ENCODE data around the gene ZNF525.
"Not testable (repeated sequence)": the region's sequence is repeated elsewhere in the genome, so short reads cannot be mapped to it uniquely, and the experiment has no call there.

ZNF525 gene

DNA sequence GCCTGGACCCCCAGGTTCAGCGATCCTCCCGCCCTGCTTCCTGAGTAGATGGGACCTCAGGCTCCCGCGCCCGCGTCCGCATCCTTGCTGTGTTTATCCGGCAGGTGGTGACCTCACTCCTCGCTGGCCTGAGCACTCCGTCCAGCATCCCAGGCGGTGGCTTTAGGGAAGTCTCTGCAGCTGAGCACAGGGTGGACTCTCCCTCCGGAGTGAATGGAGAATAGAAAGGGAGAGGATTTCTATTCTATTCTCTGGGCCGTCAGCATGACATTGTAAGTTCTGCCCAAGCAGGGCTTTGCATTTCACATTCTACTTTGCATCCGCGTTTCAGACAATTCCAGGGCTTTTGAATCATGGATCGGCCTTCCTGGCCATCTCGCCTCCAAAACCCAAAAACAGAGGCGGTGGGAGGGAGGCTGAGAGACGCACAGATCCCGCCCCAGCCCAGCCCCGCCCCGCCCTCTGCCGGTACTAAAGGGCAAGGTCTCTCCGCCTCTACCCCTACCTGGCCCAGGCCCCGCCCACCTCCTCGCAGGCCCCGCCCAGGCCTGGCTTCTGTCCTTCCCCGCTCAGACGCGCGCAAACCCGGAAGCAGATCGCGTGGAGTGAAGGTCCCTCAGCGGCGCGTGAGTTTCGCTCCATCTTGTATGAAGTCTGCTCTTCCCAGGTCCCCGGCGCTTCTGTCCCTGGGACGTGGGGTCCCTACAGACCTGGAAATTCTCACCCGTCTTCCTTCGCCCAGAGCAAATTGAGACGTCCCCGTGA, at the start of gene ZNF525:
TSS of gene ZNF525 (plus strand) at position 572 of the 765 bp plus-strand sequence. CDS start 6,577 bp downstream, outside the sequence.
- peak; percentile 96 for DNase-seq (ENCODE audit: low read depth)

DNA sequence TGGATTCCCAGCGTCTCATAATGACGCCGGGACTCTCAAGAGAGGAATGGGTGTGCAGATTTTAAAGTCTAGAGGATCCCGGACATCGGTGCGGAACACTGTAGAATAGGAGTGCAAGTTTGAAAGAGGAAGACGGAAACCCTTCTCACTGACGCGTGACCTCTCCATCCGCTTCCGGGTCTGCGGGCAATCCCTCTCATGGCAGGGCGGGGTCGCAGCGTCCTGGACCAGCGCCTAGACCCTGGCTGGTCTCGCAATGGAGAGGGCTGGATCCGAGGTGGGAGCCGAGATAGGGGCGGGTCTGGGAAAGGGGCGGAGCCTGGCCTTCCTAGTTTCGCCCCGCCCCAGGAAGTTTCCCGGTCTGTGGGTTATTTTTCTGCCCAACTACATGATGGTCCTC, 36.5 kb upstream of the ZNF525 start:
- DNase-seq (ENCODE audit: low read depth): no peak

DNA sequence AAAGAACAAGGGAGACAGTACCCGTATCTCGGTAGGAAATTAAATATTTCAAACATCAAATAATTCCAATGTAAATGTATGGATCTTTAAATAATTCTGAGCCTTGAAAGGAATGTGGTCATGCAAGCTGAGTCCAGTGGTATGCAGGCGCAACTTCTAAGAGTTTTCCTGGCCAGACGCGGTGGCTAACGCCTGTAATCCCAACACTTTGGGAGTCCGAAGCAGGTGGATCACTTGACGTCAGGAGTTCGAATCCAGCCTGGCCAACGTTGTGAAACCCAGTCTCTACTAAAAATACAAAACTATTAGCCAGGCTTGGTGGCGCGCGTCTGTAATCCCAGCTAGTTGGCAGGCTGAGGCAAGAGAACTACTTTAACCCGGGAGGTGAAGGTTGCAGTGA, 33.0 kb upstream of the ZNF525 start:
- no peak for DNase-seq (ENCODE audit: low read depth)

DNA sequence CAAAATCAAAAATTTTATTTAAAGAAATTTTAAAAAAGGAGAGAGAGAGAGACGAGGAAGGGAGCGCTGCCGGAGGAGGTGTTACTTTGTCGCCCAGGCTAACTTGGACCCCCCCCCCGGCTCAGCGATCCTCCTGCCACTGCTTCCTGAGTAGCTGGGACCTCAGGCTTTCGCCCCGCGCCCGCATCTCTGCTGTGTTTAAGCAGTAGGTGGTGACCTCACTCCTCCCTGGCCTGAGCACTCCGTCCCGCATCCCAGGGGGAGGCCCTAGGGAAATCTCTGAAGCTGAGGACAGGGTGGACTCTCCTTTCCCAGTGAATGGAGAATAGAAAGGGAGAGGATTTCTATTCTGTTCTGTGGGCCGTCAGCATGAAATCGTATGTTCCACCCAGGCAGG, 32.4 kb upstream of the ZNF525 start:
- peak; percentile 7 for DNase-seq (ENCODE audit: low read depth)

DNA sequence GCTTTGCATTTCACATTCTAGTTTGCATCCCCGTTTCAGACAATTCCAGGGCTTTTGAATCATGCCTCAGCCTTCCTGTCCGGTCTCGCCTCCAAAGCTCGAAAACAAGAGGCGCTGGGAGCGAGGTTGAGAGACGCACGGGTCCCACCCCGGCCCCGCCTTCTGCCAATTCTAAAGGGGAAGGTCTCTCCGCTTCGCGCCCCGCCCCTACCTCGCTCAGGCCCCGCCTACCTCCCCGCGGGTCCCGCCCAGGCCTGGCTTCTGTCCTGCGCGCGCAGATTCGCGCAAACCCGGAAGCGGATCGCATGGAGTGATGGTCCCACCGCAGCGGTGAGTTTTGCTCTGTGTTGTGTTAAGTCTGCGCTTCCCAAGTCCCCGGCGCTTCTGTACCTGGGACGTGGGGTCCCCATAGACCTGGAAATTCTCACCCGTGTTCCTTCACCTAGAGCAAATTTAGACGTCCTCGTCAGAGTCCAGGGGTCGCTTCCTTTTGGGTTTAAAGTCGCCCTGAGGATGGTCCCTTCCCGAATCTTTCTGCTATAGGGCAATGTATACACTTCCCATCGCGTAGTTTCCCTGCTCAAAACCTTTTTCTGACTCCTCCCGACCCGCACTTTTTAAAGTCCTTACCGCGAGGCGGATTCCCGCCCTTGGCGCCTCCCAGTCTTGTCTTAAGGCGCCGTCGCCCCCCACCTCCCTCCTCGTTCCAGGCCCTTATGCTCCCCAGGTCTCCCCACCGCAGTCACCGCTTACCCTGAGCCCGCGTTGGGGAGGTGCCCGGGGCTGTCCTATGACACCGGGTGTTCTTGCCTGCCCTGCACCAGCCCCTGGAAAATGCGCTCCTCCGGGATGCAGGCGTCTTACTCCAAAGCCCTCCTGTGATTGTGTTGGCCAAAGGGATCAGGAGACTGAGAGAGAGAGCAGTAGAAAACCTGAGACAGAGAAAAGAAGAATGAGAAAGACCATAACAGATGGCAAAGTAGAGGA, 31.7 kb upstream of the ZNF525 start, which contains the start of gene ZNF845:
TSS of gene ZNF845 (plus strand) at position 287 of the 987 bp plus-strand sequence. CDS start 7,559 bp downstream, outside the sequence.
- peak; percentile 90 for DNase-seq (ENCODE audit: low read depth)

DNA sequence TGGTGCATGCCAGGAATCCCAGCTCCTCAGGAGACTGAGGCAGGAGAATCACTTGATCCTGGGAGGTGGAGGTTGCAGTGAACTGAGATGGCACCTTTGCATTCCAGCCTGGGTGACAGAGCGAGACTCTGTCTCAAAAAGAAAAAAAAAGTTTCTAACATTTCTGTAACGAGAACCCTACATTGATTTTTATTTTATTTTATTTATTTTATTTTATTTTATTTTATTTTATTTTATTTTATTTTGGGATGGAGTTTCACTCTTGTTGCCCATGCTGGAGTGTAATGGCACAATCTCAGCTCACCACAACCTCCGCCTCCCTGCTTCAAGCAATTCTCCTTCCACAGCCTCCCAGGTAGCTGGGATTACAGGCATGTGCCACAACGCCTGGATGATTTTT, 21.1 kb upstream of the ZNF525 start:
- not testable (repeated sequence) for DNase-seq (ENCODE audit: low read depth)

DNA sequence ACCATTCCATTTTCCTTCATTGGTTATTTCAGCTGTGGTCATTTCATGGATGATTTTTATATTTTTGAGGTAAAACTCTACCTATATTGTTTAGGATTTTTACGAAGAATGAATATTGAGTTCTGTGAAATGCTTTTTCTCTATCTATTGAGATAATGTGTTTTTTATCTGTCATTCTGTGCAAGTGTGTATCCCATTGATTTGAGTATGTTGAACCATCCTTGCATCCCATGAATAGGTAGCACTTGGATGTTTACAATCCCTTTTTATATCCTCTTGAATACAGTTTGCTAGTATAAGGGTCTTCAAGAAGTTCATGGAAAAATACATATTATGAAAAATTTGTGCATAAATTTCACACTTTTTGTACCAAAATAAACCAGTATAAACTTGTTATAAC, 9.8 kb upstream of the ZNF525 start:
- DNase-seq (ENCODE audit: low read depth): no peak

DNA sequence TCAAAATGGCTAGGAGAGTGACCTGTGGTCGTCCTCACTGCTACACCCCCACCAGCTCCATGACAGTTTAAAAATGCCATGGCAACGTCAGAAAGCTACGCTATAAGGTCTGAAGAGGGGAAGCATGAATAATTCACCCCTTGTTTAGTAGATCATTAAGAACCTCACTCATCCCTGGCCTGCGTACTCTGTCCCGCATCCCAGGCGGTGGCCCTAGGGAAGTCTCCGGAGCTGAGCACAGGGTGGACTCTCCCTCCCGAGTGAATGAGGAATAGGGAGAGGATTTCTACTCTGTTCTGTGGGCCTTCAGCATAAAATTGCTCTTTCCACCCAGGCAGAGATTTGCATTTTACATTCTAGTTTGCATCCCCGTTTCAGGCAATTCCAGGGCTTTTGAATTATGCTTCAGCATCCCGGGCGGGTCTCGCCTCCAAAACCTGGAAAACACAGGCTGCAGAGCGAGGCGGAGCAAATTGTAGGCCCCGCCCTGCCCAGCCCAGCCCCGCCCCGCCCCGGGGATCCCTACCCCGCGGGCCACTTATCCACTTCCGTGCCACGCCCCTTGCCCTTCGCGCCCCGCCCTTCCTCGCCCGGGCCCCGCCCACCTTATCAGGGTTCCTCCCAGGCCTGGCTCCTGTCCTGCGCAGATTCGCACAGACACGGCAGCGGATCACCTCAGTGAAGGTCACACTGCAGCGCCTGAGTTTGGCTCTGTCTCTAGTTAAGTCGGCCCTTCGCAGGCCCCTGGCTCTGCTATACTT, 7.5 kb upstream of the ZNF525 start:
- no peak for DNase-seq (ENCODE audit: low read depth)

DNA sequence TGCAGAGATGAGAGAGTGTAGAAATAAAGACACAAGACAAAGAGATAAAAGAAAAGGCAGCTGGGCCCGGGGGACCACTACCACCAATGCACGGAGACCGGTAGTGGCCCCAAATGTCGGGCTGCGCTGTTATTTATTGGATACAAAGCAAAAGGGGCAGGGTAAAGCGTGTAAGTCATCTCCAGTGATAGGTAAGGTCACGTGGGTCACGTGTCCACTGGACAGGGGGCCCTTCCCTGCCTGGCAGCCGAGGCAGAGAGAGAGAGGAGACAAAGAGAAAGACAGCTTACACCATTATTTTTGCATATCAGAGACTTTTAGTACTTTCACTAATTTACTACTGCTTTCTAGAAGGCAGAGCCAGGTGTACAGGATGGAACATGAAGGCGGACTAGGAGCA, 5.4 kb upstream of the ZNF525 start:
- not testable (repeated sequence) for DNase-seq (ENCODE audit: low read depth)

DNA sequence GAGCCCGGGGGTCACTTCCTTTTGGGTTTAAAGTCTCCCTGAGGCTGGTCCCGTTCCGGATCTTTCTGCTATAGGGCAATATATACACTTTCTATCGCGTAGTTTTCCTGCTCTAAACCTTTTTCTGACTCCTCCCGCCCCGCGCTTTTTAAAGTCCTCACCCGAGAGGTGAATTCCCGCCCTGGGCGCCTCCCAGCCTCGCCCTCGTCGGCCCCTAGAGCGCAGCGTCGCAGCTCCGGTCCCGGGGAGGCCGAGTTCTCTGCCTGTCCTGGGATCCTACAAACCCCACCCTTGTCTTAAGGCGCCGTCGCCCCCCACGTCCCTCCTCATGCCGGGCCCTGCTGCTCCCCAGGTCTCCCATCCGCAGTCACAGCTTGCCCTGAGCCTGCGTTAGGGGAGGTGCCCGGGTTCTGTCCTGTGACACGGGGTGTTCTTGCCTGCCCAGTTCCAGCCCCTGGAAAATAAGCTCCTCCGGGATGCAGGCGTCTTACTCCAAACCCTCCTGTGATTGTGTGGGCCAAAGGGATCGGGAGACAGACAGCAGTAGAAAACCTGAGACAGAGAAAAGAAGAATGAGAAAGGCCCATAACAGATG, 491 bp downstream of the ZNF525 start:
- peak; percentile 13 for DNase-seq (ENCODE audit: low read depth)

DNA sequence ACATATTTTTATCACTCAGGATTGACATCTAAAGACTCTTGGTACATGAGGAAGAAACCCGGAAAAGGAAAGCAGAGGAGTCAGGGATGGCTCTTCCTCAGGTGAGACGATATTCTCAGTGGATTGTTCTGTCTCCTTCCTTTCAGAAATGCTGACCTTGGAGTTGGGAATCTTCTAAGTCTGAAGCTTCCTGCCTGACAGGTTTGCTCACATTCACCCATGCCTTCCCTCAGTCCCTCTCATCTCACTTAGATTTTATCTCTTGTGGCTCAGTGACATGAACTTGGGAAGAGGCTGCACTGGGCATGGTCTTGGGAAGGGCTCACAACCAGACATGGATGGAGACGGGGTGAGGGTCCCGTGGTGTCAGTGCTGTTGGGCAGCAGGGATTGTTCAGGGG, 6.7 kb downstream of the ZNF525 start:
- DNase-seq (ENCODE audit: low read depth): no peak

DNA sequence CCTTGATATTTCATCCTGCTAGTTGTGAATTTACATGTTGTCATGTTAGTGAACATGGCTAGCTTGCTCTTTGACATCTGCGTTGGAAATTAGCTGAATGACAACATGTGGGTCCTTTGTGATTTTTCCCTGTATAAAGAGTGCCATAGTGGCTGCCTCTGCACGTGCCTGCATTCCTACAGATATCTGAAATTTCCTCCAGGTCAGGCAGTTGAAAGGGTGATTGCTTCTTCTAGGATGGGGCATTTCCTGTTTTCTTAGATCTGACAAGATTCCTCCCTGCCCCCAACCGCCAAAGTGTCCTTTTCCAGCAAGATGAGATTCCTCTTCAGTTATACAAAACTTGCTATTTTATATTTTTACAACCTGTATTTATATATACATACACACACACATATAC, 8.8 kb downstream of the ZNF525 start:
- no peak for DNase-seq (ENCODE audit: low read depth)

DNA sequence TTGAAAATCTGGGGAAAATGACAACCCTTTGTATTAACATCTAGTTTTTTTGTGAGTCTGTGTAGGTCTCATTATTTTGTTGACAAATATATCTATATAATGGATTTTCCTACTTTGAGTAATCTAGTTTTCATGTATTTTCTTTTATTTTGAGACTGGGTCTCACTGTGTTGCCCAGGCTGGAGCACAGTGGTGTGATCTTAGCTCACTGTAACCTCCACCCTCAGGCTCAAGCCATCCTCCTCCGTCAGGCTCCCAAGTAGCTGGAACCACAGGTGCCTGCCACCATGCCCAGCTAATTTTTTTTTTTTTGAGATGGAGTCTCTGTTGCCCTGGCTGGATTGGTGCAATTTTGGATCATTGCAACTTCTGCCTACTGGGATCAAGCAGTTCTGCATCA, 9.2 kb downstream of the ZNF525 start:
- DNase-seq (ENCODE audit: low read depth): no peak

DNA sequence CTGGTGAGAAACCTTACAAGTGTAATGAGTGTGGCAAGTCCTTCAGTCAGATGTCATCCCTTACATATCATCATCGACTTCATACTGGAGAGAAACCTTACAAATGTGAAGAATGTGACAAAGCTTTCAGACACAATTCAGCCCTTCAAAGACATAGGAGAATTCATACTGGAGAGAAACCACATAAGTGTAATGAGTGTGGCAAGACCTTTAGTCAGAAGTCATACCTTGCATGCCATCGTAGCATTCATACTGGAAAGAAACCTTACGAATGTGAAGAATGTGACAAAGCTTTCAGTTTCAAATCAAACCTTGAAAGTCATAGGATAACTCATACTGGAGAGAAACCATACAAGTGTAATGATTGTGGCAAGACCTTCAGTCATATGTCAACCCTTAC, 15.9 kb downstream of the ZNF525 start:
- DNase-seq (ENCODE audit: low read depth): no peak

DNA sequence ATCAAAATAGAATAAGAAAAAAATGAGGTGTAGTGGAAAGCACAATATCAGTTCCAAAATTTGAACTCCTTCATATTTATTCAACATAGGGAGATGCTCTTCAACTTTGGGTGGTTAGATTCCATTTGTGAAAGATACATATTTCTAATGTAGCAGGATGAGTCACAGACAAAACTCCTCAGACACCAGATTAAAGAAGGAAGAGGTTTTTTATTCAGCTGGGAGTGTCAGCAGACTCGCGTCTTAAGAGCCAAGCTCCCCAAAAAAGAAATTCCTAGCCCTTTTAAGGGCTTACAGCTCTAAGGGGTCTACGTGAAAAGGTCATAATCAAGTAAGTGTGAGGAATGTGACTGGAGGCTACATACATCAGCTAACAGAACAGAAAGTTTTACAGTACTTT, 22.7 kb downstream of the ZNF525 start:
- DNase-seq (ENCODE audit: low read depth): no peak

DNA sequence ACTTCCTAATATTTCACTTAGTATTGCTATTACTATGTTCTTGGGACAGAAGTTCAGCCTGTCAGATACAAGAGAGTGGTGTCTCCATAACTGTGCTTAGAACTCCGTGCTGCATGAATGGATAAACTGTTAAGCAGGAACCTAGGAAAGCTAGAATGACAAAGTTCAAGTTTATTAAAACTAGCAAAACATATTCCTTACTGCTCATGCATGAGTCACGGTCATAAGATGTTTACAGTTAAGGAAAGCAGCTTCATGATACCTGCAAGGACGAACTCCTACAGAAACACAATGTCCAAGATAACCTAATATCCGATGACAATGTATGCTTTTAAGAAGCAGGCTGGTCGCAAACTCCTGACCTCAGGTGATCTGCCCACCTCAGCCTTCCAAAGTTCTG, 23.4 kb downstream of the ZNF525 start:
- no peak for DNase-seq (ENCODE audit: low read depth)

DNA sequence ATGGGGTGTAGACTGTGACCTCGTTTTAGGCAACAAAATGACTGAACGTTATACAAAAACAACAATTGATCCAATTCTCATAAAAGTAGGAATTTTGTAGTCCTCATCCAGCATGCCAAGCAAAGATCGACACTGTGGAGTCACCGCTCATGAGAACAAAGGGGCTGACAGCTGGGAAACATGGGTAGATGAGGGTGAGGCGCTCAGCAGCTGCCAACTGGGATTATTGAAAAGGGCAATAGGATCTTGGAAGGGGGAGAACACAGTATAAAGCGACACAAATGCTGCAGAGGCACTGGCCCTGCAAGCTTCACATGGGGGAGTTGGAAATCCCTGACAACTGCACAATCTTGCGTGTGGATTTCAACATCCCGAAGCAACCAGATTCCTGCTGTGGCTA, 24.1 kb downstream of the ZNF525 start:
- no peak for DNase-seq (ENCODE audit: low read depth)

DNA sequence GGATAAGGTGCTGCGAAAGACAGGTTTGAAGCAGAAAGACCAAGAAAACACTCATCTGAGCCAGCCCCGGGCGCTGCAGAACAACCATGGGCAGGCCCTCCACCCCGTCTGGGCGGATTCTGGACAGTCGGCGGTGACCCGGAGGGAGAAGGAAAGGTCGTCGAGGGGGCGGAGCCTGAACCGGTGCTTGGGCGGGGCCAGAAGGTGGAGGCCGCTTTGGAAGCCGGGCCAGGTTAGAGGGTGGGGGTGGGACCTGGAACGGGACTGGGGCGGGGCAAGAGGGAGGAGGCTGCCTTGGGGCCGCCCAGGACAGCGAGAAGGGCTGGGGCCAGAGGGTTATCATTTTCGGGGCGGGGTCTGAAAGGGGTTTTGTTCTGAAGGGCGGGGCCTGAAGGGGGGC, 24.5 kb downstream of the ZNF525 start:
- no peak for DNase-seq (ENCODE audit: low read depth)

DNA sequence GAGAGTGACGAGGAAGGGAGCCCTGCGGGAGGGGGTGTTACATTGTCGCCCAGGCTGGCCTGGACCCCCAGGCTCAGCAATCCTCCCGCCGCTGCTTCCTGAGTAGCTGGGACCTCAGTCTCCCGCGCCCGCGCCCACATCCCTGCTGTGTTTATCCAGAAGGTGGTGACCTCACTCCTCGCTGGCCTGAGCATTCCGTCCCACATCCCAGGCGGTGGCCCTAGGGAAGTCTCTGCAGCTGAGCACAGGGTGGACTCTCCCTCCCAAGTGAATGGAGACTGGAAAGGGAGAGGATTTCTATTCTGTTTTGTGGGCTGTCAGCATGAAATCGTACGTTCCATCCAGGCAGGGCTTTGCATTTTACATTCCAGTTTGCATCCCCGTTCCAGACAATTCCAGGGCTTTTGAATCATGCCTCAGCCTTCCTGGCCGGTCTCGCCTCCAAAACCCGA, 29.0 kb downstream of the ZNF525 start:
- DNase-seq (ENCODE audit: low read depth): no peak

DNA sequence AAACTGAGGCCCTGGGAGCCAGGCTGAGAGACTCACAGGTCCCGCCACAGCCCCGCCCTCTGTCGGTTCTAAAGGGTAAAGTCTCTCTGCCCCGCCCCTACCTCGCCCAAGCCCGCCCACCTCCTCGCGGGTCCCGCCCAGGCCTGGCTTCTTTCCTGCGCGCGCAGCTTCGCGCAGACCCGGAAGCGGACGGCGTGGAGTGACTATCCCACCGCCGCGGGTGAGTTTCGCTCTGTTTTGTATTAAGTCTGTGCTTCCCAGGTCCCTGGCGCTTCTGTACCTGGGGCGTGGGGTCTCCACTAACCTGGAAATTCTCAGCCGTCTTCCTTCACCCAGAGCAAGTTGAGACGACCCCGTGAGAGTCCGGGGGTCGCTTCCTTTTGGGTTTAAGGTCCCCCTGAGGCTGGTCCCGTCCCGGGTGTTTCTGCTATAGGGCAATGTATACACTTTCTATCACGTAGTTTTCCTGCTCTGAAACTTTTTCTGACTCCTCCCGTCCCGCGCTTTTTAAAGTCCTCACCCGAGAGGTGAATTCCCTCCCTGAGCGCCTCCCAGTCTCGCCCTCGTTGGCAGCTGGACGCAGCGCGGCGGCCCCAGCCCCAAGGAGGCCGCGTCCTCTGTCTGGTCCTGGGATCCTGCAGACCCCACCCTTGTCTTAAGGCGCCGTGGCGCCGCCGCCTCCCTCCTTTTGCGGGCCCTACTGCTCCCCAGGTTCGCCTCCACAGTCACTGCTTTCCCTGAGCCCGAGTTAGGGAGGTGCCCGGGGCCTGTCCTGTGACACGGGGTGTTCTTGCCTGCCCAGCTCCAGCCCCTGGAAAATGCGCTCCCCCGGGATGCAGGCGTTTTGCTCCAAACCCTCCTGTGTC, 29.7 kb downstream of the ZNF525 start, which contains the start of gene ZNF765:
TSS of gene ZNF765 (plus strand) at position 176 of the 866 bp plus-strand sequence. CDS start 2,867 bp downstream, outside the sequence.
- DNase-seq (ENCODE audit: low read depth): peak; percentile 96
